ENCODE results near the gene ZNF84. TPM values are rescaled to one million over a fixed set of nuclear protein-coding genes. Genes with fewer than 3 reads are reported as not detected.

ZNF84 gene
- total RNA-seq: 6.0 and 15.6 TPM in 2 replicates

DNA sequence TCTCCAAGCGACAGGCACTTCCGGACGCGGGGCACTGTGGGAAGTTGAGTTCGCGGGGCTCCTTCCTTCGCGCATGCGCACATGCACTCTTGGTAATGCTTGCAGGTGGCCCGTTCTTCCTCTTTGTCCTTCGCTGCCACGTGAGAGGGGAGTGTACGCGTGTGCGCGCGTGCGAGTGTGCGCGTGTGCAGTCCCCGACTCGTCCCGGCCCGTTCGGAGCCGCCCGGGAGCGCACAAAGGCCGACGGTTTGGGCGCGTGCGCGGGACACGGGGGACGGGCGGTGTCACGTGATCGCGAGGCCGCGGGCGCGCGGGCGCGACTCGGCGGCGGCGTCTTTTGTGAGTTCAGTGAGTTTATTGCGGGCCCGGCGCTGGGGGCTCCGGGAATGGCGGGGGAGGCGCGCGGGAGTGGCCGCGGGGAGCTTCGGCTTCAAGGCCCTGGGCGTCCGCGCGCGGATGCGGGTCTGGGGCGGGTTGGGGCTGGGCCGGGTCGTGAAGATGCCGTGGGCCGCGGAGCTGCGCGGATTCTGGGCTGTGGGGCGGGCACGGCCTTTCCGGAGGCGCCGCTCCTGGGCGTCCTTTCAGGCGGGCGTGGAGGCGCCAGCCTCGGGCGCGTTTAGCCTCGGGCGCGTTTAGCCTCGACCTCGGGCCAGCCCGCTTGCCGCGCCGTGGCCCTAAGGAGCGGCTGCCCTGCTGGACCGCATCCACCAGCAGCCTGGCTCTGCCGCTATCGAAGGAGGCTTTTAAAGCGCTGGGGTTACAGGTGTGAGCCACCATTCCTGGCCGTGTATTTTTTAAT lies at the start of gene ZNF84:
Gene ZNF84, plus strand, starts transcription at position 303 of the 799 bp plus-strand sequence. CDS start 3,959 bp downstream, outside the sequence.

DNA sequence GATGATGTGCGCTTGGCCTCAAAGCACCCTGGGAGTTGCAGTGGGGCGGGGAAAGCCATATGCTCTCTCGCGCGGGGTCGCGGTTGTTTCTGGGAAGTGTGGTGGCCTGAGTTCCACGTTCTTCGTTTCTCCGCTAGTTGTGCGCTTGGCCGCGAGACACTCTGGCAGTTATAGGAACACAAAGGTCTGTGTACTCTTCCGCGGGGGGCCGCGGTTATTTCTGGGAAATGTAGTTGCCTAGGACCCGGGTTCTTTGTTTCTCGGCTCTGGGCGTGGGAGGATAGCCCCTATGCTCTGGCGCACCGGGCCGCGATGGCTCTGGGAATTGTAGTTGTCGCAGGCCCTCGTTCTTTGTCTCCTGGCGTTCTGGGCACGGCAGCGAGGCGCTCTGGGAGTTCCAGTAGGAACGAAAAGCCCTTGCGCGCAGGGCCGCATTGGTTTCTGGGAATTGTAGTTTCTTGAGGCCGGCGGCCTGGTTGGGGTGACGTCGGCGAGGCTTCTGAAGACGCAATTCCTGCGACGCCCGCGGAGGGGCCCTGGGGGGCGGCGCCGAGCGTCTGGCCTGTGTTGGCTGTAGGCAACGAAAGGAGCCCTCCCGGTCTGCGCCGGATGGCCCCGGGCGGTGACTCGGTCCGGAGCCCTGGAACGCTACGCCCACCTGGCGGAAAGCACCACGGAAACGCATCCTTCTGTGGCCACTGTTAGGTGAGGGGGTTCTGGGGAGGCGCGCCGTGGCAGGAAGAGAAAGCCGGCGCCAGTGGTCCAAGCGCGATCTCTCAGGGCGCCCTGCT lies 43.3 kb downstream of the ZNF84 start, which contains the start of gene ZNF140:
Gene ZNF140, plus strand, starts transcription at position 556 of the 791 bp plus-strand sequence. CDS start 398 bp downstream, outside the sequence.

Other genes with a start within 250 kb of the ZNF84 start
- gene GOLGA3, start 208.6 kb upstream of the ZNF84 start, total RNA-seq: 49.3 and 62.2 TPM in 2 replicates
- 31.0 and 44.1 TPM in 2 replicates for gene CHFR, start 149.9 kb upstream of the ZNF84 start, total RNA-seq
- gene ZNF605, start 81.2 kb upstream of the ZNF84 start, total RNA-seq: 3.7 and 5.1 TPM in 2 replicates
- gene ZNF26, start 51.1 kb upstream of the ZNF84 start, total RNA-seq: 4.1 and 4.9 TPM in 2 replicates
- gene ZNF140, start 43.4 kb downstream of the ZNF84 start, total RNA-seq: 6.5 and 11.9 TPM in 2 replicates
- 0.33 and 0.63 TPM in 2 replicates for gene ZNF891, start 92.8 kb downstream of the ZNF84 start, total RNA-seq
- 2.8 and 7.9 TPM in 2 replicates for gene ZNF10, start 93.1 kb downstream of the ZNF84 start, total RNA-seq
- gene ZNF268, start 144.0 kb downstream of the ZNF84 start, total RNA-seq: 5.7 and 16.4 TPM in 2 replicates
- gene ANHX, start 198.4 kb downstream of the ZNF84 start, total RNA-seq: not detected in 2 replicates